Heart left ventricle (tissue), 16 donors: ENCODE results near the gene PCSK4. TPM values are rescaled to one million over a fixed set of nuclear protein-coding genes. Genes with fewer than 3 reads are reported as not detected.

Experiments
- ATAC-seq, 4 donors: fragments of 200-7000 bp; cut with Tn5 transposase; one replicate each; pipeline ENCODE4 v1.9.1; 2020 to 2022; ENCODE audit warnings: moderate library complexity in 4 of 4, mild to moderate bottlenecking in 3 of 4, moderate number of reproducible peaks in 1 of 4
- DNase-seq, 5 donors: peaks; one replicate each; pipeline ENCODE4 v3.0.0-alpha.2; 2020
- H3K27ac ChIP-seq, 12 donors: fragments of 200-600 bp; sonication (generic) in 4 of 12; one replicate each; pipeline versions ENCODE4 v1.5.0 to v1.8.0; 2016 to 2022; ENCODE audit warnings: mild to moderate bottlenecking in 2 of 12
- H3K27me3 ChIP-seq, 9 donors: fragments of 200-600 bp; sonication (generic) in 2 of 9; one replicate each; pipeline versions ENCODE4 v1.5.1 to v1.8.0; 2016 to 2022; ENCODE audit warnings: mild to moderate bottlenecking in 3 of 9
- H3K36me3 ChIP-seq, 9 donors: fragments of 200-600 bp; sonication (generic) in 2 of 9; one replicate each; pipeline versions ENCODE4 v1.5.0 to v1.8.0; 2018 to 2022; ENCODE audit warnings: mild to moderate bottlenecking in 2 of 9
- H3K4me1 ChIP-seq, 12 donors: fragments of 200-600 bp; sonication (generic) in 4 of 12; one replicate each; pipeline versions ENCODE4 v1.5.0 to v1.8.0; 2016 to 2022; ENCODE audit warnings: mild to moderate bottlenecking in 3 of 12
- H3K4me3 ChIP-seq, 12 donors: fragments of 200-600 bp; sonication (generic) in 4 of 12; one replicate each; pipeline versions ENCODE4 v1.5.0 to v1.8.0; 2017 to 2022; ENCODE audit warnings: mild to moderate bottlenecking in 9 of 12, moderate library complexity in 4 of 12
- H3K9me3 ChIP-seq, 12 donors: fragments of 200-600 bp; sonication (generic) in 4 of 12; one replicate each; pipeline versions ENCODE4 v1.5.0 to v1.8.0; 2016 to 2022; ENCODE audit warnings: mild to moderate bottlenecking in 1 of 12
- POLR2A ChIP-seq, 2 donors: fragments of 450-650 bp; IDR thresholded peaks; one replicate each; pipeline ENCODE4 v1.6.1; 2017; ENCODE audit warnings: antibody characterized with exemption in 2 of 2, mild to moderate bottlenecking in 2 of 2, moderate library complexity in 2 of 2
- WGBS, 4 donors: extraction: QIAGEN DNeasy Blood & Tissue Kit in 2 of 4; methylation state at CpG; one replicate each; pipeline versions ENCODE4 v1.1.5 to v1.1.7; 2013 to 2018; 5-methylcytosine and 5-hydroxymethylcytosine counted together
- intact Hi-C, 10 donors: fragments of 100-400 bp; cut with DNase I; formaldehyde crosslinking; loops; one replicate each; pipeline versions ENCODE4 v1.11.1 to v1.14.2; 2022
- polyA plus RNA-seq, 2 donors: library from polyadenylated mRNA; stranded (reverse); fragments of 200-250 nt; gene quantifications; one replicate each; pipeline ENCODE4 v1.2.3, GENCODE V29; 2013
- total RNA-seq, 9 donors: library from RNA; depleted of rRNA in 2 of 9; stranded (reverse); fragments of >200 nt in 2 of 9; fragmentation: NEBNext Ultra II Directional in 3 of 9; extraction: Animal tissue kit (Norgen Biotek cat#: 25700) in 3 of 9; gene quantifications; one replicate each; pipeline versions ENCODE4 v1.1.0 to v1.2.4, GENCODE V29; 2016 to 2023
- TF ChIP-seq, protein P1 (sequence below), 12 donors: fragments of 200-600 bp; sonication (generic) in 4 of 12; IDR thresholded peaks; one replicate each; pipeline versions ENCODE4 v1.5.0 to v1.8.0; 2018 to 2022; ENCODE audit warnings: antibody characterized with exemption in 12 of 12, mild to moderate bottlenecking in 5 of 12
- donor health status: ischemic (EF 13 %, LVEDD 7.1; RV severe dilation, severe dysfunction).
- donor health status: healthy with polysubstance abuse.
- donor health status: DM: no; HTN: yes; CAD: no.
- donor health status: DM: no; HTN: no; CAD: no.
- donor health status: ischemic (EF 25% LVEDD 6.9; RV normal size, moderate dysfunction).
- donor health status: ischemic (EF 25% LVEDD 5.7; RV mildly dilated, moderate dysfunction).
- donor health status: healthy.
- donor health status: DM: yes; HTN: yes; CAD: no.
- donor health status: ischemic (EF 35%, LVEDD 5.7; RV mildly dilated, moderate dysfunction).
- donor health status: nonischemic (EF 11% LVEDD 7.7; RV severe dilation, severe dysfunction).
- donor health status: DM: yes; HTN: yes; CAD: no.
- donor health status: PGD.
- donor health status: ischemic (EF 29% LVEDD 5.4; RV normal size, mild dysfunction).
- donor health status: nonischemic (EF 23%, LVEDD 6.1; RV moderate dilation, normal function).

PCSK4 gene
- total and polyA plus RNA-seq, 11 donors, result 0.31 to 1.9 (median 1.2) TPM

DNA sequence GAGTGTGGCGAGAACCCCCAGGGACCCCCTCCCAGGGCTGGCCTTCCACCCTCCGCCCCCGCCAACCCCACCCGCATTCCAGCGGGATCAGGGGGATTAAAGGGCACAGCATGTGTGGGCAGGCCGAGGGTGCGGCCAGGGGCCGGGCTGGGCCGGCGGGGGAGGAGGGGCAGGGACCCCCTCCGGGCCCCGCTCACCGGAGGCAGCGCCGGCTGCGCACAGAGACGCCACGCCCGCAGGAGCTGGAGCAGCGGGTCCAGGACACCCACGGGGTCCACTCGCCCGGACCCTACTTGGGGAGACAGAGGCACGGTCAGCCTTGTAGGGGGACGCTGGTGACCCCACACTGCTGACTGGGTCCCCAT lies 20.3 kb upstream of the PCSK4 start:
- DNase-seq (no peak), ATAC-seq (no peak)
- 47 to 65% (median 52%) methylated on average over 15 to 25 of the region's 25 CpGs for WGBS, 4 donors
- TF ChIP-seq, protein P1, sequence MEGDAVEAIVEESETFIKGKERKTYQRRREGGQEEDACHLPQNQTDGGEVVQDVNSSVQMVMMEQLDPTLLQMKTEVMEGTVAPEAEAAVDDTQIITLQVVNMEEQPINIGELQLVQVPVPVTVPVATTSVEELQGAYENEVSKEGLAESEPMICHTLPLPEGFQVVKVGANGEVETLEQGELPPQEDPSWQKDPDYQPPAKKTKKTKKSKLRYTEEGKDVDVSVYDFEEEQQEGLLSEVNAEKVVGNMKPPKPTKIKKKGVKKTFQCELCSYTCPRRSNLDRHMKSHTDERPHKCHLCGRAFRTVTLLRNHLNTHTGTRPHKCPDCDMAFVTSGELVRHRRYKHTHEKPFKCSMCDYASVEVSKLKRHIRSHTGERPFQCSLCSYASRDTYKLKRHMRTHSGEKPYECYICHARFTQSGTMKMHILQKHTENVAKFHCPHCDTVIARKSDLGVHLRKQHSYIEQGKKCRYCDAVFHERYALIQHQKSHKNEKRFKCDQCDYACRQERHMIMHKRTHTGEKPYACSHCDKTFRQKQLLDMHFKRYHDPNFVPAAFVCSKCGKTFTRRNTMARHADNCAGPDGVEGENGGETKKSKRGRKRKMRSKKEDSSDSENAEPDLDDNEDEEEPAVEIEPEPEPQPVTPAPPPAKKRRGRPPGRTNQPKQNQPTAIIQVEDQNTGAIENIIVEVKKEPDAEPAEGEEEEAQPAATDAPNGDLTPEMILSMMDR (IDR thresholded peaks at IDR 0.05), result no peak
- TF ChIP-seq POLR2A (IDR thresholded peaks at IDR 0.05), result no peak
- intact Hi-C loops, result loop anchor here in 2 of 10 donors (5.0 to 10.0 kb wide), 2 partner anchors 63 to 236 kb away; partner anchors contain the start of gene FAM174C (in 1 of the 2)
- H3K27me3 ChIP-seq, result peaks cover 0 to 35% (median 5%) of the 10 kb centered on the region in 9 donors
- H3K4me1 ChIP-seq, result peaks cover 0 to 59% (median 15%) of the 10 kb centered on the region in 12 donors
- H3K9me3 ChIP-seq, result peaks cover 0 to 6% (median 0%) of the 10 kb centered on the region in 12 donors
- H3K4me3 ChIP-seq, result no peak overlapping the region
- H3K27ac ChIP-seq, result peak overlapping the region in 2 of 12 donors; percentile 24 to 26
- peaks cover 0 to 10% (median 3%) of the 10 kb centered on the region in 9 donors for H3K36me3 ChIP-seq

DNA sequence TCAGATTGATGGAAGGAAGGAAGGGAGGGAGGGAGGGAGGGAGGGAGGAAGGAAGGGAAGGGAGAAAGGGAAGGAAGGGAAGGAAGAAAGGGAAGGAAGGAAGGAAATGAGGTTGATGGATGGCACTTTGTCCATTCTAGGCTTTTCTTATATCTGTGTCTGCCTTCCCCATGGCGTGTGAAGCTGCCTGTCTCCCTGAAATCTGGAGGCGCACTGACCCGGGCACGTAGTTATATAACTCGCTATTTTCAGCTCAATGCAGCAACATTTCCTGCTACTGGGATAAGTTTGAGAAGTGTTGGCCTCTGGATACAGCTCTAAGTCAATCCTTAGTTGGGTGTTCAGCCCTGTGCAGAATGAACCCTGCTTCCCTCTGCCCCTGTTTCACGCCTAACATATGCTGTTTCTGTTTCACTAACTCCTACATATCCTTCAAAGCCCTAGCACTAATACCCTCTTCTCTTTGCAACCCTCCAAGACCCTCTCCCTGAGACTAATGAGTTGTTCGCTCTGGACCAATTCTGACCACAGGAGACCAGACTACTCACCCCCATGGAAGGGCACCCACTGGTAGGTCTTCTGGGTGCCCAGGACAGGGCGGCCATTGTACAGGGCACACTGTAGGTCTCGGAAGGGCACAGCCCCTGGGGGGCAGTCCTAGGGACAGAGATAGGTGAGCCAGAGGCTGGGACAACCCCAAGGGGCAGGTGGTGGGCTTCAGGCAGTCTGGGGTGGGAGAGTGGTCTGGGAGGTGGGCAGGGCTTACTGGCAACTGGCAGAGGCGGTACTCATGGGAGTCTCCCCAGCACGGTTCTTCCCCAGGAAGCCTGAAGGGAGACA lies 19.7 kb upstream of the PCSK4 start:
- H3K4me1 ChIP-seq, result peaks cover 0 to 59% (median 15%) of the 10 kb centered on the region in 12 donors
- ATAC-seq (no peak), DNase-seq (no peak)
- H3K27me3 ChIP-seq, result peaks cover 0 to 32% (median 5%) of the 10 kb centered on the region in 9 donors
- H3K36me3 ChIP-seq, result peaks cover 0 to 13% (median 5%) of the 10 kb centered on the region in 9 donors
- H3K9me3 ChIP-seq, result peaks cover 0 to 6% (median 0%) of the 10 kb centered on the region in 12 donors
- intact Hi-C loops, result loop anchor here in 2 of 10 donors (5.0 to 10.0 kb wide), 2 partner anchors 63 to 235 kb away; partner anchors contain the start of gene FAM174C (in 1 of the 2)
- H3K4me3 ChIP-seq, result no peak overlapping the region
- WGBS, 4 donors, result 49 to 66% (median 52%) methylated on average over 11 of the region's 11 CpGs
- H3K27ac ChIP-seq, result peak overlapping the region in 3 of 12 donors; percentile 24 to 26 (median 24)
- TF ChIP-seq POLR2A (IDR thresholded peaks at IDR 0.05), result no peak
- TF ChIP-seq, protein P1 (IDR thresholded peaks at IDR 0.05), result no peak

DNA sequence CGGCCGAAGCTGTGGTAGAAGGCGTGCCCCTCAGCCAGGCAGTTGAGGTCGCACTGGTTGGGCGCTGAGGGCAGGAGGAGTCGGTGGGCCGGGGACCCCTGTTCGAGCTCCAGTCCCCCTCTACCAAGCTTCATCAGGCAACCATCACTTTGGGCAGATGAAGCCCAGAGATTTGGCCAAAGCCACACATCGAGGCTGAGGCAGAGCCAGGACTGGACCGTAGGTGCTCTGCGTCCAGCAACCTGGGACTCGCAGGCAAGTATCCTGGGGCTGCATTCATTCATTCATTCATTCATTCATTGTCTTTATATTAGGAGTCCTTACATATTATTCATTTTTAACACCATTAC lies 18.3 kb upstream of the PCSK4 start:
- TF ChIP-seq POLR2A (IDR thresholded peaks at IDR 0.05), result no peak
- TF ChIP-seq, protein P1 (IDR thresholded peaks at IDR 0.05), result no peak
- DNase-seq, result no peak
- H3K9me3 ChIP-seq, result peaks cover 0 to 6% (median 0%) of the 10 kb centered on the region in 12 donors
- peak overlapping the region in 9 of 12 donors; percentile 4 to 59 (median 45) for H3K4me3 ChIP-seq
- peaks cover 0 to 26% (median 4%) of the 10 kb centered on the region in 9 donors for H3K27me3 ChIP-seq
- intact Hi-C loops, result no loop called here
- peaks cover 0 to 13% (median 5%) of the 10 kb centered on the region in 9 donors for H3K36me3 ChIP-seq
- peaks cover 0 to 60% (median 16%) of the 10 kb centered on the region in 12 donors for H3K4me1 ChIP-seq
- no peak for ATAC-seq
- WGBS, 4 donors, result 40 to 43% (median 42%) methylated on average over 8 to 12 of the region's 12 CpGs
- H3K27ac ChIP-seq, result peak overlapping the region in 8 of 12 donors; percentile 1 to 90 (median 88)
